ENCODE data around the gene ILRUN.
"Not testable (repeated sequence)": the region's sequence is repeated elsewhere in the genome, so short reads cannot be mapped to it uniquely, and the experiment has no call there.

ILRUN gene

GRCh38 chr6:34654061-34654710 is 42.4 kb downstream of the ILRUN start:
- peaks cover 70% of the 10 kb centered on the region for H3K79me2 ChIP-seq (ENCODE audit: insufficient read depth, low read length)
- TF ChIP-seq CTCF (conservative IDR thresholded peaks at IDR 0.05; ENCODE audit: low read length) (no peak), EZH2phosphoT487 (IDR thresholded peaks at IDR 0.05; ENCODE audit: borderline replicate concordance) (no peak)
- H3K4me1 ChIP-seq (ENCODE audit: insufficient read depth, low read length, poor library complexity, severe bottlenecking) = peaks cover 22% of the 10 kb centered on the region
- no peaks in the 10 kb centered on the region for H3K9me3 ChIP-seq (ENCODE audit: insufficient read depth, low read depth, low read length)
- no peaks in the 10 kb centered on the region for H3K9me2 ChIP-seq (replicated peaks; ENCODE audit: low read depth, low read length)
- no peaks in the 10 kb centered on the region for H3F3A ChIP-seq (ENCODE audit: low read depth)
- H3K4me3 ChIP-seq (ENCODE audit: low read length, poor library complexity, severe bottlenecking) = no peak overlapping the region
- no peak overlapping the region for H2AFZ ChIP-seq (ENCODE audit: low read length)
- H3K9ac ChIP-seq (ENCODE audit: low read depth, low read length, poor library complexity, severe bottlenecking) = no peak overlapping the region
- H3K4me2 ChIP-seq (ENCODE audit: low read depth, low read length, poor library complexity, severe bottlenecking) = no peak overlapping the region
- peaks cover 17% of the 10 kb centered on the region for H4K20me1 ChIP-seq (ENCODE audit: insufficient read depth, low read length, poor library complexity, severe bottlenecking)
- H3K36me3 ChIP-seq (ENCODE audit: insufficient read depth, low read length) = peaks cover 32% of the 10 kb centered on the region
- no peaks in the 10 kb centered on the region for H3K27me3 ChIP-seq (ENCODE audit: insufficient read depth, low read length, poor library complexity, severe bottlenecking)

- Histone ChIP-seq H3K4me2 (ENCODE audit: low read depth, low read length, poor library complexity, severe bottlenecking) (no peak overlapping the region), H3K9ac (ENCODE audit: low read depth, low read length, poor library complexity, severe bottlenecking) (no peak overlapping the region), H3K9me2 (replicated peaks; ENCODE audit: low read depth, low read length) (no peaks in the 10 kb centered on the region), H3K36me3 (ENCODE audit: insufficient read depth, low read length) (peaks cover 32% of the 10 kb centered on the region), H3K4me1 (ENCODE audit: insufficient read depth, low read length, poor library complexity, severe bottlenecking) (peaks cover 13% of the 10 kb centered on the region), H3K27me3 (ENCODE audit: insufficient read depth, low read length, poor library complexity, severe bottlenecking) (no peaks in the 10 kb centered on the region), H3K79me2 (ENCODE audit: insufficient read depth, low read length) (peaks cover 65% of the 10 kb centered on the region), H2AFZ (ENCODE audit: low read length) (no peak overlapping the region), H3F3A (ENCODE audit: low read depth) (no peaks in the 10 kb centered on the region), H3K4me3 (ENCODE audit: low read length, poor library complexity, severe bottlenecking) (no peak overlapping the region), H3K9me3 (ENCODE audit: insufficient read depth, low read depth, low read length) (no peaks in the 10 kb centered on the region), H4K20me1 (ENCODE audit: insufficient read depth, low read length, poor library complexity, severe bottlenecking) (peaks cover 15% of the 10 kb centered on the region)
- no peak for TF ChIP-seq EZH2phosphoT487 (IDR thresholded peaks at IDR 0.05; ENCODE audit: borderline replicate concordance)
- TF ChIP-seq CTCF (conservative IDR thresholded peaks at IDR 0.05; ENCODE audit: low read length) = no peak
Observed at GRCh38 chr6:34652263-34652662, 44.3 kb downstream of the ILRUN start.

- Histone ChIP-seq H3K36me3 (ENCODE audit: insufficient read depth, low read length) (peaks cover 44% of the 10 kb centered on the region), H3K9ac (ENCODE audit: low read depth, low read length, poor library complexity, severe bottlenecking) (no peak overlapping the region), H3K9me2 (replicated peaks; ENCODE audit: low read depth, low read length) (no peaks in the 10 kb centered on the region), H4K20me1 (ENCODE audit: insufficient read depth, low read length, poor library complexity, severe bottlenecking) (peaks cover 5% of the 10 kb centered on the region), H3K4me3 (ENCODE audit: low read length, poor library complexity, severe bottlenecking) (no peak overlapping the region), H3K79me2 (ENCODE audit: insufficient read depth, low read length) (peaks cover 50% of the 10 kb centered on the region), H3K4me2 (ENCODE audit: low read depth, low read length, poor library complexity, severe bottlenecking) (no peak overlapping the region), H3K9me3 (ENCODE audit: insufficient read depth, low read depth, low read length) (no peaks in the 10 kb centered on the region), H2AFZ (ENCODE audit: low read length) (no peak overlapping the region), H3K4me1 (ENCODE audit: insufficient read depth, low read length, poor library complexity, severe bottlenecking) (no peaks in the 10 kb centered on the region), H3F3A (ENCODE audit: low read depth) (no peaks in the 10 kb centered on the region), H3K27me3 (ENCODE audit: insufficient read depth, low read length, poor library complexity, severe bottlenecking) (no peaks in the 10 kb centered on the region)
- TF ChIP-seq CTCF (conservative IDR thresholded peaks at IDR 0.05; ENCODE audit: low read length) (no peak), EZH2phosphoT487 (IDR thresholded peaks at IDR 0.05; ENCODE audit: borderline replicate concordance) (no peak)
Observed at GRCh38 chr6:34650823-34651222, 45.7 kb downstream of the ILRUN start.

- not testable (repeated sequence) for H3K4me1 ChIP-seq (ENCODE audit: insufficient read depth, low read length, poor library complexity, severe bottlenecking); H3K4me2 ChIP-seq (ENCODE audit: low read depth, low read length, poor library complexity, severe bottlenecking); H4K20me1 ChIP-seq (ENCODE audit: insufficient read depth, low read length, poor library complexity, severe bottlenecking); H3K9me3 ChIP-seq (ENCODE audit: insufficient read depth, low read depth, low read length); H3K4me3 ChIP-seq (ENCODE audit: low read length, poor library complexity, severe bottlenecking); H3K9me2 ChIP-seq (replicated peaks; ENCODE audit: low read depth, low read length); H3F3A ChIP-seq (ENCODE audit: low read depth); H3K9ac ChIP-seq (ENCODE audit: low read depth, low read length, poor library complexity, severe bottlenecking); H2AFZ ChIP-seq (ENCODE audit: low read length); H3K27me3 ChIP-seq (ENCODE audit: insufficient read depth, low read length, poor library complexity, severe bottlenecking)
- peaks cover 45% of the 10 kb centered on the region for H3K79me2 ChIP-seq (ENCODE audit: insufficient read depth, low read length)
- H3K36me3 ChIP-seq (ENCODE audit: insufficient read depth, low read length) = peaks cover 50% of the 10 kb centered on the region
Observed at GRCh38 chr6:34650232-34650631, 46.3 kb downstream of the ILRUN start.
